ENCODE results near the gene RACK1. TPM values are rescaled to one million over a fixed set of nuclear protein-coding genes. Genes with fewer than 3 reads are reported as not detected.
A peak's percentile ranks its signal among the peaks of the same experiment; 100 is the strongest.

RACK1 gene
- total RNA-seq, 1 donor from 2014 or later = 2,870 TPM

- Histone ChIP-seq H3K4me3 (peak overlapping the region; percentile 53 to 72), H3K4me1 (peaks cover 4 to 13% of the 10 kb centered on the region in 2 donors), H3K9me3 (no peaks in the 10 kb centered on the region), H3K27me3 (no peaks in the 10 kb centered on the region), H3K36me3 (no peaks in the 10 kb centered on the region), H3K27ac (peak overlapping the region; percentile 87 to 88)
- intact Hi-C loops (cut with DNase I) = loop anchor here (10.0 kb wide), 1 partner anchor 853 kb away; the partner anchor contains the start of gene GFPT2
- TF ChIP-seq CTCF (IDR thresholded peaks at IDR 0.05) = no peak
- peak in 1 of 2 donors; percentile 90 for DNase-seq (ENCODE audit: low spot score in 2 of 2)
These were observed 36.3 kb downstream of the RACK1 start for GRCh38 chr5:181207214-181207959.

GRCh38 chr5:181205761-181206649 lies 37.7 kb downstream of the RACK1 start:
- H3K27me3 ChIP-seq = no peaks in the 10 kb centered on the region
- peak overlapping the region; percentile 53 to 72 for H3K4me3 ChIP-seq
- TF ChIP-seq CTCF (IDR thresholded peaks at IDR 0.05) = no peak
- peak overlapping the region; percentile 87 to 88 for H3K27ac ChIP-seq
- H3K9me3 ChIP-seq = no peaks in the 10 kb centered on the region
- H3K4me1 ChIP-seq = peaks cover 4 to 13% of the 10 kb centered on the region in 2 donors
- no peaks in the 10 kb centered on the region for H3K36me3 ChIP-seq
- DNase-seq (ENCODE audit: low spot score in 2 of 2) = no peak
- intact Hi-C loops (cut with DNase I) = loop anchor here (1.0 to 10.0 kb wide), 5 partner anchors 12 to 851 kb away; partner anchors contain the start of gene GFPT2

- DNase-seq (ENCODE audit: low spot score in 2 of 2) = peak in 1 of 2 donors; percentile 83
These were observed 38.6 kb downstream of the RACK1 start, which contains the start of gene TRIM7 for GRCh38 chr5:181204826-181205760. Gene TRIM7, minus strand, starts transcription at chr5:181205196. Its CDS starts 86 bp downstream, at chr5:181205110.

GRCh38 chr5:181204113-181204825 lies 39.4 kb downstream of the RACK1 start:
- Histone ChIP-seq H3K4me1 (peaks cover 4 to 13% of the 10 kb centered on the region in 2 donors), H3K27me3 (no peaks in the 10 kb centered on the region), H3K27ac (peak overlapping the region; percentile 87 to 88), H3K4me3 (peak overlapping the region; percentile 53 to 72), H3K36me3 (no peaks in the 10 kb centered on the region), H3K9me3 (no peaks in the 10 kb centered on the region)
- no peak for TF ChIP-seq CTCF (IDR thresholded peaks at IDR 0.05)
- no peak for DNase-seq (ENCODE audit: low spot score in 2 of 2)
- intact Hi-C loops (cut with DNase I) = loop anchor here (10.0 kb wide), 1 partner anchor 849 kb away; the partner anchor contains the start of gene GFPT2

More at GRCh38 chr5:181204826-181205760, 38.6 kb downstream of the RACK1 start, which contains the start of gene TRIM7:
- peaks cover 4 to 13% of the 10 kb centered on the region in 2 donors for H3K4me1 ChIP-seq
- H3K27me3 ChIP-seq = no peaks in the 10 kb centered on the region
- no peak for TF ChIP-seq CTCF (IDR thresholded peaks at IDR 0.05)
- intact Hi-C loops (cut with DNase I) = loop anchor here (10.0 kb wide), 1 partner anchor 850 kb away; the partner anchor contains the start of gene GFPT2
- no peaks in the 10 kb centered on the region for H3K9me3 ChIP-seq
- H3K36me3 ChIP-seq = no peaks in the 10 kb centered on the region
- peak within 1 kb of the TSS; percentile 87 to 88 for H3K27ac ChIP-seq
- peak within 1 kb of the TSS; percentile 53 to 72 for H3K4me3 ChIP-seq
